Thyroid gland (tissue), 4 donors: ENCODE measurements around the gene ELMO1. TPM values are rescaled to one million over a fixed set of nuclear protein-coding genes. Genes with fewer than 3 reads are reported as not detected.

Experiments used
- DNase-seq, 2 donors: peaks; one replicate each; pipeline ENCODE4 v3.0.0-alpha.2; 2019
- H3K27ac ChIP-seq, 3 donors: fragments of 200-600 bp; sonication (generic); 1 replicate in 2 of 3; 2 replicates in 1 of 3; pipeline ENCODE4 v1.5.1; 2016 to 2019; ENCODE audit warnings: mild to moderate bottlenecking in 1 of 3, moderate library complexity in 1 of 3
- H3K27me3 ChIP-seq: fragments of 200-600 bp; sonication (generic); one replicate; pipeline ENCODE4 v1.5.1; 2019
- H3K36me3 ChIP-seq, 2 donors: fragments of 200-600 bp; sonication (generic); one replicate each; pipeline ENCODE4 v1.5.1; 2016 to 2019
- H3K4me1 ChIP-seq, 2 donors: fragments of 200-600 bp; sonication (generic); one replicate each; pipeline ENCODE4 v1.5.1; 2017 to 2019
- H3K4me3 ChIP-seq, 3 donors: fragments of 200-600 bp; sonication (generic); replicated peaks in 1 of 3; 1 replicate in 2 of 3; 2 replicates in 1 of 3; pipeline ENCODE4 v1.5.1; 2016; ENCODE audit warnings: mild to moderate bottlenecking in 1 of 3
- H3K9me3 ChIP-seq: fragments of 200-600 bp; sonication (generic); one replicate; pipeline ENCODE4 v1.5.1; 2017
- POLR2A ChIP-seq, 2 donors: fragments of 450-650 bp; IDR thresholded peaks; one replicate each; pipeline ENCODE4 v1.6.1; 2017; ENCODE audit warnings: antibody characterized with exemption in 2 of 2, mild to moderate bottlenecking in 2 of 2, moderate library complexity in 1 of 2
- WGBS, 2 donors: methylation state at CpG; one replicate each; pipeline ENCODE4 v1.1.5; 2017; 5-methylcytosine and 5-hydroxymethylcytosine counted together
- intact Hi-C: fragments of 100-400 bp; cut with DNase I; formaldehyde crosslinking; loops from one replicate; pipeline ENCODE4 v1.15.1; 2023
- total RNA-seq, 4 donors: library from RNA; depleted of rRNA; stranded (reverse); fragments of >200 nt; gene quantifications; one replicate each; pipeline ENCODE4 v1.2.3, GENCODE V29; 2016
- TF ChIP-seq, protein P1 (sequence below), 6 experiments: fragments of 200-600 bp in 3 of 6; fragments of 450-650 bp in 3 of 6; sonication (generic) in 3 of 6; IDR thresholded peaks; one replicate each; pipeline ENCODE4 v1.5.1; 2016 to 2019; ENCODE audit warnings: antibody characterized with exemption in 6 of 6, mild to moderate bottlenecking in 2 of 6, inconsistent platforms in 1 of 6, moderate library complexity in 1 of 6

The ELMO1 gene
- total RNA-seq, 4 donors from 2014 or later, result 168 to 423 (median 312) TPM

DNA sequence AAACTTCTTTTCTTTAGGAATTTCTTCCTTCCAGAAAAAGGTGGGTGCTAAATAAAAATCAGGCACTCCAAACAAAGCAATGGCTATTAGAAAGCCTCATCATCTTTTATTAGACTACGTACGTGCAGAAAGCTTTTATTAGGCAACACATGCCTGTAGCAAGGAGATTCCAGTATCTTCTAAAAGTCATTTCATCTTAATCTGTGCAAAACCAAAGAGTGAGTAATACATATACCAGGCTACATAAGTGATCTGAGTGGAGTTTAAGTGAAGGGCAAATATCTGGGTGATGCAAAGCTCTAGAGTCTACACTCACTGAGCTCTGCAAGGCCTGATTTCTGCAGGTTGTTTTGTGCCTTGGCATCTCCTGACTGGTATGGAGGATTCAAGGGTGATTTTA, 231.7 kb downstream of the ELMO1 start:
- 52 to 91% methylated on average over 2 of the region's 2 CpGs for WGBS, 2 donors
- TF ChIP-seq POLR2A (IDR thresholded peaks at IDR 0.05), result no peak
- TF ChIP-seq, protein P1, sequence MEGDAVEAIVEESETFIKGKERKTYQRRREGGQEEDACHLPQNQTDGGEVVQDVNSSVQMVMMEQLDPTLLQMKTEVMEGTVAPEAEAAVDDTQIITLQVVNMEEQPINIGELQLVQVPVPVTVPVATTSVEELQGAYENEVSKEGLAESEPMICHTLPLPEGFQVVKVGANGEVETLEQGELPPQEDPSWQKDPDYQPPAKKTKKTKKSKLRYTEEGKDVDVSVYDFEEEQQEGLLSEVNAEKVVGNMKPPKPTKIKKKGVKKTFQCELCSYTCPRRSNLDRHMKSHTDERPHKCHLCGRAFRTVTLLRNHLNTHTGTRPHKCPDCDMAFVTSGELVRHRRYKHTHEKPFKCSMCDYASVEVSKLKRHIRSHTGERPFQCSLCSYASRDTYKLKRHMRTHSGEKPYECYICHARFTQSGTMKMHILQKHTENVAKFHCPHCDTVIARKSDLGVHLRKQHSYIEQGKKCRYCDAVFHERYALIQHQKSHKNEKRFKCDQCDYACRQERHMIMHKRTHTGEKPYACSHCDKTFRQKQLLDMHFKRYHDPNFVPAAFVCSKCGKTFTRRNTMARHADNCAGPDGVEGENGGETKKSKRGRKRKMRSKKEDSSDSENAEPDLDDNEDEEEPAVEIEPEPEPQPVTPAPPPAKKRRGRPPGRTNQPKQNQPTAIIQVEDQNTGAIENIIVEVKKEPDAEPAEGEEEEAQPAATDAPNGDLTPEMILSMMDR (IDR thresholded peaks at IDR 0.05), result no peak
- Histone ChIP-seq H3K9me3 (no peaks in the 10 kb centered on the region), H3K36me3 (peaks cover under 1 to 2% of the 10 kb centered on the region in 2 donors), H3K27me3 (no peaks in the 10 kb centered on the region), H3K4me3 (no peak overlapping the region), H3K27ac (no peak overlapping the region), H3K4me1 (peaks cover under 1 to 5% of the 10 kb centered on the region in 2 donors)
- DNase-seq, result no peak
- intact Hi-C loops, result no loop called here

DNA sequence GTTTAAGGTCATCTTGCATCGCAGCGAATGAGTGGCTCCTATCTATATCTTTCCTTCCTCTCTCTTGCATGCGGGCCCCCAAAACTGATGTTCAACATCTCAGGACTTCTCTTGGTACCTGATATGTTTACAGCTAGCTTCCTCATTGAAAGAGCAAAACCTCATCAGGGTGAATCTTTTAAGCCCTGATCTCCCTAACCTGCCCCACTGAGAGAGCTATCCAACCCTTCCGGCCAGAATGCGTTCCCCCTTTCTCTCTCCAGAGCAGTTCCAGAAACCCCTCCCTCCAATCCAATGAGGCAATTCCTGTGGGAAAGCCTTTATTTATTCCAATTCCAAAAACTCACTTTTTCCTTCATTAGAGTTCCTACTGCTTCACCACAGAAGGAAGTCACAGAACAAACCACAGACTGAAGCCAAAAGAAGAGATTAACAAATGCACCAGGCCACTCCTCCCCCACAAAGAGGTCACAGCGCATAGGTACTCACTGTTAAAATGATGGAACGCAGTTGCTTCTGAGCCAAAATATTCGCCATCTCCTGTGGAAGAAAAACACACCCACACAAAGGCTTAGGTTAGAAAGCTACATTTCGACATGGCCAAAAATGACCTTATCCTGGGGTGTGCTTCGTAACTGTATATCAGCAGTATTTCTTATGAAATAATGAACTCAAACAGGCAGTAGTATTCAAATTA, 232.4 kb downstream of the ELMO1 start:
- H3K4me1 ChIP-seq, result peaks cover 7 to 11% of the 10 kb centered on the region in 2 donors
- no peak for DNase-seq
- H3K27ac ChIP-seq, result no peak overlapping the region
- H3K36me3 ChIP-seq, result no peaks in the 10 kb centered on the region
- TF ChIP-seq, protein P1 (IDR thresholded peaks at IDR 0.05), result no peak
- no peak for TF ChIP-seq POLR2A (IDR thresholded peaks at IDR 0.05)
- no peaks in the 10 kb centered on the region for H3K27me3 ChIP-seq
- WGBS, 2 donors, result 73 to 85% methylated on average over 10 of the region's 10 CpGs
- H3K4me3 ChIP-seq, result no peak overlapping the region
- intact Hi-C loops, result no loop called here
- no peaks in the 10 kb centered on the region for H3K9me3 ChIP-seq

DNA sequence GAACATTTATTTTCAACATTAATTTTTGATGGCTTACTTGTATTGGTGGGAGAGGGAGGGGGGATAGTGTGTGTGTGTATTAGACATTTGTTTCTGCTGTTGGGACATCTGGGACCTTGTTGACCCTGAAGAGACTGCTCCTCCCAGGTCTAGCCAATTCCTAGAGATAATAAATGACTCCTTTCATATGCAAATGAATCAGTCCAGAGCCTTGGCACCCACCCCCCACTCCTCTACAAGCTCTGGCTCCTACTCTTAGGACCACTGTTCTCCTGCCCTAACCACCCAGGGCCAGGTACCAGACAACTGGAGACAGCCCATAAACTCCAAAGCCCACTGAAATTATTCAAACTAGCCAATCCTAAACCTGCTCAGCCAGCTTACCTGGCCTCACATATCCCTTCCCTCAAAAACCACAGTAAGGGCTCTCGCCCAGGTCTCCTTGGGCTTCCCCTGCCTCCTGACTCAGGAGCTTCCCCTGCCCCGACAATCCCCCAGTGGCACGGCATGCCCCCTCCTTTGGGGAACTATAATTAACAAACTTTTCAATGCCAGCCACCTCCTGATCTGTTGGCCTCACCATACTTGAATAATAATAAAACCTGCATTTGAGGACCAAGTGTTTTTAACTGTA, 233.3 kb downstream of the ELMO1 start:
- Histone ChIP-seq H3K4me3 (no peak overlapping the region), H3K27ac (no peak overlapping the region), H3K9me3 (no peaks in the 10 kb centered on the region), H3K27me3 (no peaks in the 10 kb centered on the region), H3K4me1 (peaks cover 10 to 20% of the 10 kb centered on the region in 2 donors), H3K36me3 (no peaks in the 10 kb centered on the region)
- TF ChIP-seq, protein P1 (IDR thresholded peaks at IDR 0.05), result no peak
- 85% methylated on average over 3 of the region's 3 CpGs for WGBS, 2 donors
- DNase-seq, result no peak
- intact Hi-C loops, result no loop called here

DNA sequence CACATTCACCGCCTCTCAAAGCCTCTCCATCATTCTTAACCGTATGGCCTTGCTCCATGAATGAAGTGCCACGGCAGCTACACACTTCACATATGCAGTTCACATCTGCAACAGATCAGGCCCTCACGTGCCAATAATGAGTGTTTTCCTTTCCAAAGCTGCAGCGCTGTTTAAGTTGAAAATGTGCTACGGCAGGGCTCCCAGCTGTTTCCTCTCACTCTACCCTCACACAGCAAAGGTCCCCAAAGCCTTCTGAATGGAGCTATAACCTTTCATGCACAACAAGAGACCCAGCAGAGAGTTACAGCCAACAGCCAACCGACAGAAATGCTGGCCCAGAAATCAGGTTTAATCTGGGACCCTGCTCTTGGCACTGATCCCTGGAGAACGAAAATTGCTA, 236.1 kb downstream of the ELMO1 start:
- H3K27me3 ChIP-seq, result no peaks in the 10 kb centered on the region
- H3K4me1 ChIP-seq, result peaks cover 28 to 37% of the 10 kb centered on the region in 2 donors
- intact Hi-C loops, result no loop called here
- no peaks in the 10 kb centered on the region for H3K36me3 ChIP-seq
- no peak for TF ChIP-seq POLR2A (IDR thresholded peaks at IDR 0.05)
- TF ChIP-seq, protein P1 (IDR thresholded peaks at IDR 0.05), result no peak
- no peaks in the 10 kb centered on the region for H3K9me3 ChIP-seq
- WGBS, 2 donors, result 78 to 85% methylated on average over 8 of the region's 8 CpGs
- no peak overlapping the region for H3K4me3 ChIP-seq
- H3K27ac ChIP-seq, result peak overlapping the region in 1 of 3 donors; percentile 37
- DNase-seq, result no peak

DNA sequence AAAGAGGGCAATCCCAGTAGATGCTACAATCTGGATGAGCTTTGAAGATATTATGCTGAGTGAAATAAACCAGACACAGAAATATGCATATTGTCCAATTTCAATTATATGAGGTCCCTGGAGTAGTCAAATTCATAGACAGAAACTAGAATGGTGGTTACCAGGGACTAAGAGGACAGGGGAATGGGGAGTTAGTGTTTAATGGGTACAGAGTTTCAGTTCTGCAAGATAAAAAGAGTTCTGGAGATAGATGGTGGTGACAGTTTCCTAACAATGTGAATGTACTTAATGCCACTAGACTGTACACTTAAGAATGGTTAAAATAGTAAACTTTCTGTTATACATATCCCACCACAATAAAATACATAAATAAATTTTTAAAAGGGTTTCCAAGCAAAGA, 236.6 kb downstream of the ELMO1 start:
- no peak for DNase-seq
- Histone ChIP-seq H3K4me3 (no peak overlapping the region), H3K27me3 (no peaks in the 10 kb centered on the region), H3K4me1 (peaks cover 28 to 37% of the 10 kb centered on the region in 2 donors), H3K27ac (peak overlapping the region in 1 of 3 donors; percentile 37), H3K36me3 (no peaks in the 10 kb centered on the region), H3K9me3 (no peaks in the 10 kb centered on the region)
- intact Hi-C loops, result no loop called here
- TF ChIP-seq POLR2A (IDR thresholded peaks at IDR 0.05), result no peak
- TF ChIP-seq, protein P1 (IDR thresholded peaks at IDR 0.05), result no peak
